DND-41 (cell line): ENCODE data around the gene CSNK2B.

Experiments
- CTCF ChIP-seq: IDR thresholded peaks from 2 replicates; pipeline ENCODE4 v1.5.1; 2012; ENCODE audit warnings: borderline replicate concordance, low read length, moderate library complexity, mild to moderate bottlenecking; ENCODE audit not compliant: poor library complexity, severe bottlenecking; ENCODE audit errors: extremely low read depth
- EZH2 ChIP-seq: IDR thresholded peaks from 3 replicates; pipeline ENCODE4 v1.6.1; 2012; ENCODE audit warnings: borderline replicate concordance, low read depth, mild to moderate bottlenecking, moderate library complexity, low read length, inconsistent platforms; ENCODE audit not compliant: severe bottlenecking

GRCh38 chr6:31712296-31712695 is 46.4 kb downstream of the CSNK2B start:
- peak; percentile 48 for TF ChIP-seq CTCF
- TF ChIP-seq EZH2: no peak
